ENCODE data around the gene SNN. TPM values are rescaled to one million over a fixed set of nuclear protein-coding genes. Genes with fewer than 3 reads are reported as not detected.

The SNN gene
- total RNA-seq, 1 experiment from 2014 or later = 65.2 TPM

GRCh38 chr16:11627292-11627663 is 41.0 kb upstream of the SNN start:
- no peak for ATAC-seq
- Mint-ChIP-seq H3K9me3 (peaks cover 4% of the 10 kb centered on the region; the same call in 1 of the 2 replicates), H3K4me3 (no peak overlapping the region), H3K4me1 (peaks cover 3% of the 10 kb centered on the region; the same call in 1 of the 2 replicates), H3K27me3 (ENCODE audit: low read depth) (peaks cover 3% of the 10 kb centered on the region; the same call in 1 of the 2 replicates), H3K36me3 (no peaks in the 10 kb centered on the region), H3K27ac (no peak overlapping the region)
- CTCF ChIA-PET = interaction anchor here (0.7 to 1.2 kb wide), 4 partner anchors 28 to 1499 kb away, joined by 3 to 6 read pairs (median 3); no protein-coding TSS in a partner anchor
- no peak for DNase-seq (ENCODE audit: low spot score)
- TF ChIP-seq SMAD4 (CRISPR knock-in tag; IDR thresholded peaks at IDR 0.05) = no peak
- TF ChIP-seq CTCF (IDR thresholded peaks at IDR 0.05) = no peak
- no peak for TF ChIP-seq ZNF423 (CRISPR knock-in tag; IDR thresholded peaks at IDR 0.05)
- TF ChIP-seq GABPB1 (CRISPR knock-in tag; IDR thresholded peaks at IDR 0.05) = no peak
- TF ChIP-seq AFF4 (CRISPR knock-in tag; IDR thresholded peaks at IDR 0.05; ENCODE audit: borderline replicate concordance) = no peak
- TF ChIP-seq PREB (CRISPR knock-in tag; IDR thresholded peaks at IDR 0.05; ENCODE audit: borderline replicate concordance) = no peak
- TF ChIP-seq SP1 (CRISPR knock-in tag; conservative IDR thresholded peaks at IDR 0.05) = no peak
- no peak for TF ChIP-seq HMGA2 (CRISPR knock-in tag; IDR thresholded peaks at IDR 0.05)
- TF ChIP-seq TEAD4 (CRISPR knock-in tag; IDR thresholded peaks at IDR 0.05) = no peak
- no peak for TF ChIP-seq E2F5 (CRISPR knock-in tag; IDR thresholded peaks at IDR 0.05)
- no peak for TF ChIP-seq ATF6 (CRISPR knock-in tag; IDR thresholded peaks at IDR 0.05)
- TF ChIP-seq ZNF416 (CRISPR knock-in tag; IDR thresholded peaks at IDR 0.05) = no peak
- no peak for TF ChIP-seq RELA (CRISPR knock-in tag; IDR thresholded peaks at IDR 0.05; ENCODE audit: borderline replicate concordance)
- no peak for TF ChIP-seq ATF1 (CRISPR knock-in tag; IDR thresholded peaks at IDR 0.05)
- no peak for TF ChIP-seq ZNF425 (CRISPR knock-in tag; conservative IDR thresholded peaks at IDR 0.05)
- no peak for TF ChIP-seq TEAD1 (CRISPR knock-in tag; IDR thresholded peaks at IDR 0.05)
- no peak for TF ChIP-seq FOXP1 (CRISPR knock-in tag; IDR thresholded peaks at IDR 0.05; ENCODE audit: borderline replicate concordance)
- POLR2A ChIA-PET = no interaction called here
